Measurements from ENCODE around the gene CD274.

DNA sequence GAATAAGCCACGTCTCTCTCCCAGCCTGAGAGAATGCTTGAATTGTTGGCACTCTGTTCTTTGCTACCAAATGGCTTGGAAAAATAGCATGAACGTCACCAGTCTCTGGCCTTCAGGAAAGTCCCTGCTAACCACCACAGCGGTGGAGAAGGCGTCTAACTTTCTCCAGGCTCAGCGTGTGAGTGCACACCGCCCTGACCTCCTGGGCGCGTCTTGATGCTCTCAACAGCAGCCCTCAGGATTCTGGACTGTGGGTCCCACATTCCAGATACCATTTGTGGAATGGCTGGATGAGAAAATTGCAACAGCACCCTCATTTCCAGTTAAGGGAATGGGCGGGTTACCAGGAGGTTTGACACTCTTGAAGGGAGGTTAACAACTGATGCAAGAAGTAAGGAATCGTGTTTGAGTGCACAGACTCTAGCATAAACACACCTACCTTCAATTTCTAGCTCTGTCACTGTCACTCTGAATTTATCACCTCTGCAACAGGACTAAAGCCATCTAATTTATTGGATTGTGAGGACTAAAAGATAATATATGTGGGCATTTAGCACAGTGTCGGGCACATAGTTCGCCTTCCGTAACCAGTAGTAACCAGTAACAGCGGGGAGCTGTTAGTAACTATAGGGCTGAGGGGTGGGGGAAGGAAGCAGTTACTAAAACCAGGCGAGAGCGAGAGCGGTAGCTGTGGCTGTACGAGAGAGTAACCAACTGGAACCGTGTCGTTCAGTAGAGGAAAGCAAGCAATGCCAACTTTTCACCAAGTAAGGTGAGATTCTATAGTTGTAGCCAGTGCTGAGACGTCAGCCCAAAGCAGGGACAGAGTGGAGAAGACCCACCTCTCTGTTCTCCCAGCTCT lies 11.8 kb upstream of the CD274 start:
- TF ChIP-seq, protein P1, sequence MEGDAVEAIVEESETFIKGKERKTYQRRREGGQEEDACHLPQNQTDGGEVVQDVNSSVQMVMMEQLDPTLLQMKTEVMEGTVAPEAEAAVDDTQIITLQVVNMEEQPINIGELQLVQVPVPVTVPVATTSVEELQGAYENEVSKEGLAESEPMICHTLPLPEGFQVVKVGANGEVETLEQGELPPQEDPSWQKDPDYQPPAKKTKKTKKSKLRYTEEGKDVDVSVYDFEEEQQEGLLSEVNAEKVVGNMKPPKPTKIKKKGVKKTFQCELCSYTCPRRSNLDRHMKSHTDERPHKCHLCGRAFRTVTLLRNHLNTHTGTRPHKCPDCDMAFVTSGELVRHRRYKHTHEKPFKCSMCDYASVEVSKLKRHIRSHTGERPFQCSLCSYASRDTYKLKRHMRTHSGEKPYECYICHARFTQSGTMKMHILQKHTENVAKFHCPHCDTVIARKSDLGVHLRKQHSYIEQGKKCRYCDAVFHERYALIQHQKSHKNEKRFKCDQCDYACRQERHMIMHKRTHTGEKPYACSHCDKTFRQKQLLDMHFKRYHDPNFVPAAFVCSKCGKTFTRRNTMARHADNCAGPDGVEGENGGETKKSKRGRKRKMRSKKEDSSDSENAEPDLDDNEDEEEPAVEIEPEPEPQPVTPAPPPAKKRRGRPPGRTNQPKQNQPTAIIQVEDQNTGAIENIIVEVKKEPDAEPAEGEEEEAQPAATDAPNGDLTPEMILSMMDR (IDR thresholded peaks at IDR 0.05; ENCODE audit: insufficient read depth, low read length): no peak
- TF ChIP-seq POLR2AphosphoS5 (IDR thresholded peaks at IDR 0.05; ENCODE audit: low read depth): no peak
- TF ChIP-seq, protein P2, sequence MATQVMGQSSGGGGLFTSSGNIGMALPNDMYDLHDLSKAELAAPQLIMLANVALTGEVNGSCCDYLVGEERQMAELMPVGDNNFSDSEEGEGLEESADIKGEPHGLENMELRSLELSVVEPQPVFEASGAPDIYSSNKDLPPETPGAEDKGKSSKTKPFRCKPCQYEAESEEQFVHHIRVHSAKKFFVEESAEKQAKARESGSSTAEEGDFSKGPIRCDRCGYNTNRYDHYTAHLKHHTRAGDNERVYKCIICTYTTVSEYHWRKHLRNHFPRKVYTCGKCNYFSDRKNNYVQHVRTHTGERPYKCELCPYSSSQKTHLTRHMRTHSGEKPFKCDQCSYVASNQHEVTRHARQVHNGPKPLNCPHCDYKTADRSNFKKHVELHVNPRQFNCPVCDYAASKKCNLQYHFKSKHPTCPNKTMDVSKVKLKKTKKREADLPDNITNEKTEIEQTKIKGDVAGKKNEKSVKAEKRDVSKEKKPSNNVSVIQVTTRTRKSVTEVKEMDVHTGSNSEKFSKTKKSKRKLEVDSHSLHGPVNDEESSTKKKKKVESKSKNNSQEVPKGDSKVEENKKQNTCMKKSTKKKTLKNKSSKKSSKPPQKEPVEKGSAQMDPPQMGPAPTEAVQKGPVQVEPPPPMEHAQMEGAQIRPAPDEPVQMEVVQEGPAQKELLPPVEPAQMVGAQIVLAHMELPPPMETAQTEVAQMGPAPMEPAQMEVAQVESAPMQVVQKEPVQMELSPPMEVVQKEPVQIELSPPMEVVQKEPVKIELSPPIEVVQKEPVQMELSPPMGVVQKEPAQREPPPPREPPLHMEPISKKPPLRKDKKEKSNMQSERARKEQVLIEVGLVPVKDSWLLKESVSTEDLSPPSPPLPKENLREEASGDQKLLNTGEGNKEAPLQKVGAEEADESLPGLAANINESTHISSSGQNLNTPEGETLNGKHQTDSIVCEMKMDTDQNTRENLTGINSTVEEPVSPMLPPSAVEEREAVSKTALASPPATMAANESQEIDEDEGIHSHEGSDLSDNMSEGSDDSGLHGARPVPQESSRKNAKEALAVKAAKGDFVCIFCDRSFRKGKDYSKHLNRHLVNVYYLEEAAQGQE (IDR thresholded peaks at IDR 0.05; ENCODE audit: insufficient replicate concordance, low read depth): no peak
- TF ChIP-seq SPI1 (IDR thresholded peaks at IDR 0.05; ENCODE audit: borderline replicate concordance, low read depth): no peak
- no peak for TF ChIP-seq GABPA (IDR thresholded peaks at IDR 0.05; ENCODE audit: low read depth)

Measured in HL-60 (cell line).